Neural progenitor cell (in vitro differentiated cells): ENCODE measurements around the gene SLAMF7. TPM values are rescaled to one million over a fixed set of nuclear protein-coding genes. Genes with fewer than 3 reads are reported as not detected.

Experiments
- DNase-seq: peaks from one replicate; pipeline ENCODE4 v3.0.0-alpha.2; 2016; ENCODE audit warnings: low spot score
- H2AFZ ChIP-seq: fragments of 200-600 bp; sonication (generic); replicated peaks from 2 replicates; pipeline ENCODE4 v1.6.1; 2016; ENCODE audit warnings: antibody characterized with exemption
- H3F3A ChIP-seq: fragments of 200-600 bp; sonication (generic); 2 replicates; pipeline ENCODE4 v1.6.1; 2016; ENCODE audit warnings: antibody characterized with exemption, low read depth
- H3K27ac ChIP-seq: fragments of 200-600 bp; sonication (generic); 2 replicates; pipeline ENCODE4 v1.5.1; 2016; ENCODE audit warnings: mild to moderate bottlenecking
- H3K27me3 ChIP-seq: fragments of 200-600 bp; sonication (generic); 2 replicates; pipeline ENCODE4 v1.6.1; 2016; ENCODE audit warnings: mild to moderate bottlenecking, moderate library complexity
- H3K36me3 ChIP-seq: fragments of 200-600 bp; sonication (generic); 2 replicates; pipeline ENCODE4 v1.5.1; 2016
- H3K4me1 ChIP-seq: fragments of 200-600 bp; sonication (generic); 2 replicates; pipeline ENCODE4 v1.6.1; 2016; ENCODE audit warnings: mixed run types
- H3K4me2 ChIP-seq: fragments of 200-600 bp; sonication (generic); 2 replicates; pipeline ENCODE4 v1.6.1; 2016
- H3K4me3 ChIP-seq: fragments of 200-600 bp; sonication (generic); 2 replicates; pipeline ENCODE4 v1.5.1; 2016
- H3K79me2 ChIP-seq: fragments of 200-600 bp; sonication (generic); 2 replicates; pipeline ENCODE4 v1.6.1; 2016; ENCODE audit warnings: low read depth
- H3K9ac ChIP-seq: fragments of 200-600 bp; sonication (generic); 2 replicates; pipeline ENCODE4 v1.6.1; 2016
- H3K9me3 ChIP-seq: fragments of 200-600 bp; sonication (generic); 2 replicates; pipeline ENCODE4 v1.5.1; 2016; ENCODE audit warnings: low read depth
- H4K20me1 ChIP-seq: fragments of 200-600 bp; sonication (generic); 2 replicates; pipeline ENCODE4 v1.6.1; 2016; ENCODE audit warnings: low read depth
- H3K27ac Mint-ChIP-seq: 3 replicates; pipeline ENCODE4 v1.8.0; 2021; ENCODE audit warnings: mixed read lengths
- H3K27me3 Mint-ChIP-seq: 2 replicates; pipeline ENCODE4 v1.8.0; 2022; ENCODE audit warnings: low read depth, mild to moderate bottlenecking, inconsistent platforms, moderate library complexity, mixed read lengths; ENCODE audit not compliant: insufficient read depth
- H3K36me3 Mint-ChIP-seq: 3 replicates; pipeline ENCODE4 v1.8.0; 2021; ENCODE audit warnings: mixed read lengths
- H3K4me1 Mint-ChIP-seq: 3 replicates; pipeline ENCODE4 v1.8.0; 2021; ENCODE audit warnings: mixed read lengths
- H3K4me3 Mint-ChIP-seq: 3 replicates; pipeline ENCODE4 v1.8.0; 2021; ENCODE audit warnings: mild to moderate bottlenecking, moderate library complexity, mixed read lengths
- H3K9me3 Mint-ChIP-seq: 3 replicates; pipeline ENCODE4 v1.8.0; 2020; ENCODE audit warnings: mixed read lengths
- CTCF ChIP-seq: fragments of 200-600 bp; sonication (generic); IDR thresholded peaks from 2 replicates; pipeline ENCODE4 v1.5.1; 2017; ENCODE audit warnings: antibody characterized with exemption, mild to moderate bottlenecking
- EZH2 ChIP-seq: fragments of 200-600 bp; sonication (generic); IDR thresholded peaks from 2 replicates; pipeline ENCODE4 v1.6.1; 2017; ENCODE audit warnings: antibody characterized with exemption, mild to moderate bottlenecking, moderate library complexity
- EZH2phosphoT487 ChIP-seq: fragments of 200-600 bp; sonication (generic); IDR thresholded peaks from 2 replicates; pipeline ENCODE4 v1.6.1; 2017; ENCODE audit warnings: antibody characterized with exemption
- total RNA-seq: library from RNA; depleted of rRNA; stranded (reverse); fragments of >200 nt; gene quantifications from 2 replicates; pipeline ENCODE4 v1.2.3, GENCODE V29; 2015; ENCODE audit warnings: low replicate concordance

SLAMF7 gene
- total RNA-seq, 1 donor from 2014 or later: not detected

GRCh38 chr1:160768295-160768657, 29.2 kb downstream of the SLAMF7 start:
- peak; percentile 42 for DNase-seq

GRCh38 chr1:160772331-160772730, 33.3 kb downstream of the SLAMF7 start:
- H3K9ac ChIP-seq: no peak overlapping the region
- H3K4me3 Mint-ChIP-seq: no peak overlapping the region
- no peak for TF ChIP-seq CTCF
- TF ChIP-seq EZH2phosphoT487: no peak
- no peak for TF ChIP-seq EZH2

More at GRCh38 chr1:160768295-160768657, 29.2 kb downstream of the SLAMF7 start:
- no peak overlapping the region for H3K4me3 ChIP-seq
- no peaks in the 10 kb centered on the region for H3F3A ChIP-seq
- H3K4me3 Mint-ChIP-seq: no peak overlapping the region
- H3K4me1 ChIP-seq: no peaks in the 10 kb centered on the region
- no peaks in the 10 kb centered on the region for H3K36me3 ChIP-seq
- no peaks in the 10 kb centered on the region for H3K27me3 ChIP-seq
- peaks cover 2% of the 10 kb centered on the region for H3K27me3 Mint-ChIP-seq
- H3K79me2 ChIP-seq: no peaks in the 10 kb centered on the region
- no peaks in the 10 kb centered on the region for H3K4me1 Mint-ChIP-seq
- no peaks in the 10 kb centered on the region for H3K36me3 Mint-ChIP-seq
- H3K27ac ChIP-seq: no peak overlapping the region
- H2AFZ ChIP-seq: peak overlapping the region; percentile 59
- no peaks in the 10 kb centered on the region for H4K20me1 ChIP-seq
- H3K9me3 ChIP-seq: no peaks in the 10 kb centered on the region
- no peaks in the 10 kb centered on the region for H3K9me3 Mint-ChIP-seq
- no peak overlapping the region for H3K9ac ChIP-seq
- no peak overlapping the region for H3K4me2 ChIP-seq
- TF ChIP-seq EZH2 (no peak), CTCF (peak; percentile 60), EZH2phosphoT487 (no peak)
- H3K27ac Mint-ChIP-seq: no peak overlapping the region

GRCh38 chr1:160773093-160773492, 34.0 kb downstream of the SLAMF7 start:
- Histone ChIP-seq H3K4me1 (no peaks in the 10 kb centered on the region), H2AFZ (no peak overlapping the region), H3K9ac (no peak overlapping the region), H3K27ac (no peak overlapping the region), H3F3A (no peaks in the 10 kb centered on the region), H3K27me3 (no peaks in the 10 kb centered on the region), H3K4me3 (no peak overlapping the region), H3K4me2 (no peak overlapping the region), H4K20me1 (no peaks in the 10 kb centered on the region), H3K79me2 (no peaks in the 10 kb centered on the region), H3K36me3 (no peaks in the 10 kb centered on the region), H3K9me3 (no peaks in the 10 kb centered on the region)
- DNase-seq: no peak
- Mint-ChIP-seq H3K27ac (no peak overlapping the region), H3K9me3 (no peaks in the 10 kb centered on the region), H3K36me3 (no peaks in the 10 kb centered on the region), H3K4me3 (no peak overlapping the region), H3K4me1 (peaks cover 4% of the 10 kb centered on the region), H3K27me3 (peaks cover 5% of the 10 kb centered on the region)
- no peak for TF ChIP-seq CTCF
- TF ChIP-seq EZH2: no peak
- TF ChIP-seq EZH2phosphoT487: no peak

More at GRCh38 chr1:160772331-160772730, 33.3 kb downstream of the SLAMF7 start:
- Histone ChIP-seq H3F3A (no peaks in the 10 kb centered on the region), H3K27ac (no peak overlapping the region), H4K20me1 (no peaks in the 10 kb centered on the region), H3K4me3 (no peak overlapping the region), H3K36me3 (no peaks in the 10 kb centered on the region), H2AFZ (no peak overlapping the region), H3K79me2 (no peaks in the 10 kb centered on the region), H3K4me1 (no peaks in the 10 kb centered on the region), H3K27me3 (no peaks in the 10 kb centered on the region), H3K4me2 (no peak overlapping the region), H3K9me3 (no peaks in the 10 kb centered on the region)
- Mint-ChIP-seq H3K9me3 (no peaks in the 10 kb centered on the region), H3K36me3 (no peaks in the 10 kb centered on the region), H3K4me1 (peaks cover 4% of the 10 kb centered on the region), H3K27me3 (peaks cover 5% of the 10 kb centered on the region), H3K27ac (no peak overlapping the region)
- no peak for DNase-seq
